Measurements from ENCODE around the gene MPHOSPH10. TPM values are rescaled to one million over a fixed set of nuclear protein-coding genes. Genes with fewer than 3 reads are reported as not detected.

Gene MPHOSPH10
- total and polyA plus RNA-seq, 10 of the 15 experiments (the other 5 are each of a cell fraction or from before 2014, with no cell fraction given) = 23.8 to 56.8 (median 41.3) TPM

DNA sequence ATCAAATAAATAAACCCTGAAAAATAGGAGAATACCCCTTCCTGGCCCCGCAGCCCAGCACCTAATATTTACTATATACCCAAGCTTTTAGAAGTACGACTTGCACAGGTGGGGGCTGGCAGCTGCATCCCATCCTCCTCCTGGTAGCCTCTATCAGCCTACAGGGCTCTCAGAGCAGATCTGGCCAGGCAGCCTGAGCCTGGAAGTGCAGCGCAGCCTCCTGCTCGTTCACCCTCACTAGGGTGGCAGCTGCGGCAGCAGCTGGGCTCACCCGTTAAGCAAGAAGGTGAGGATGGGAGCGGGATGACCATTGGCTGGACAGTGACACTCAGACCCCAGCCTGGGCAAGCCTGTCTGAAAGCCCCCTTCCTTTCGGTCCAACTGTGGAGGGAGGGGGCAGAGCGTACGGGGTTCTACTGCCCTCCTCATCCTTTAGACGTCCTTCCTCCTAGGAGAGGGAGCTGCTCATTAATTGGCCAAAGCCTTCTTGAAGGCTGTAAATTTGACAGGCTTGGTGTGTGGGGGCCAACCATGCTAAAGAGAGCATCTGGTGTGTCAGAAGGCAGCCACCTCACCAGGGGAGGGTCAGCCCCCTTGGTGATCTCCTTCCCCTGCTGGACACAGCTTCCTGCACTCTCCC lies 23.3 kb downstream of the MPHOSPH10 start:
- BruUV-seq (replicated peaks) = no TSS peak
- ATAC-seq (no peak), DNase-seq (ENCODE audit: low read depth, low spot score) (no peak), FAIRE-seq (no peak)
- POLR2A ChIA-PET = no interaction called here
- in situ Hi-C loops (cut with MboI) (loop anchor here (25.0 kb wide), 1 partner anchor 359 kb away; no protein-coding TSS in a partner anchor), intact Hi-C loops (cut with micrococcal nuclease; ENCODE audit: unreplicated experiment) (loop anchor here (2.0 to 10.0 kb wide), 2 partner anchors 131 to 231 kb away; no protein-coding TSS in a partner anchor)
- Histone ChIP-seq H3K9me3 (replicated peaks; ENCODE audit: control insufficient read depth, insufficient read depth, low read length) (no peaks in the 10 kb centered on the region), H3K27me3 (replicated peaks in 1 of 2; ENCODE audit: control insufficient read depth in 2 of 2, insufficient read depth in 2 of 2, low read length in 1 of 2) (no peaks in the 10 kb centered on the region), H3K36me3 (ENCODE audit: control insufficient read depth in 2 of 2, insufficient read depth in 2 of 2, low read length in 1 of 2) (peaks cover 4 to 10% of the 10 kb centered on the region in 2 experiments), H2AFZ (ENCODE audit: control insufficient read depth, low read depth, low read length) (no peak overlapping the region), H3K4me1 (ENCODE audit: control insufficient read depth, insufficient read depth, low read length) (no peaks in the 10 kb centered on the region), H4K20me1 (ENCODE audit: control insufficient read depth, insufficient read depth) (no peaks in the 10 kb centered on the region), H3K27ac (ENCODE audit: control insufficient read depth, insufficient read depth) (no peak overlapping the region), H3K4me3 (no peak overlapping the region), H3K79me2 (ENCODE audit: control insufficient read depth, insufficient read depth, low read length) (no peaks in the 10 kb centered on the region), H3K9ac (ENCODE audit: control insufficient read depth, insufficient read depth, low read length) (no peak overlapping the region), H3K4me2 (ENCODE audit: control insufficient read depth, insufficient read depth) (no peak overlapping the region)
- 58% methylated on average over 11 of the region's 11 CpGs for WGBS (ENCODE audit: insufficient coverage, insufficient replicate concordance, low lambda C conversion rate, missing lambda C conversion rate)
- TF ChIP-seq NR2F1 (conservative IDR thresholded peaks at IDR 0.05) (no peak), CHD2 (IDR thresholded peaks at IDR 0.05; ENCODE audit: borderline replicate concordance, low read depth, low read length) (no peak), BMI1 (IDR thresholded peaks at IDR 0.05; ENCODE audit: borderline replicate concordance) (no peak), IRF3 (IDR thresholded peaks at IDR 0.05) (no peak)
- SMC1A ChIA-PET (ENCODE audit: uncharacterized antibody, unreplicated experiment) = interaction anchor here (1.9 to 2.5 kb wide), 3 partner anchors 9 to 105 kb away, joined by 10 to 19 read pairs (median 13); no protein-coding TSS in a partner anchor
- CTCF ChIA-PET = interaction anchor here (0.6 to 7.7 kb wide), 7 partner anchors 10 to 243 kb away, joined by 3 to 39 read pairs (median 6); partner anchors contain the start of gene NAGK
- RAD21 ChIA-PET (ENCODE audit: unreplicated experiment) = interaction anchor here (1.1 to 4.1 kb wide), 4 partner anchors 53 to 104 kb away, joined by 3 to 31 read pairs (median 14); no protein-coding TSS in a partner anchor
